Upper lobe of right lung (tissue), 1 donor: Measurements from ENCODE around the gene NGF. TPM values are rescaled to one million over a fixed set of nuclear protein-coding genes. Genes with fewer than 3 reads are reported as not detected.

Experiments used
- ATAC-seq: fragments of 200-7000 bp; cut with Tn5 transposase; one replicate; pipeline ENCODE4 v1.9.1; 2020; ENCODE audit warnings: mild to moderate bottlenecking, moderate library complexity
- DNase-seq: peaks from one replicate; pipeline ENCODE4 v3.0.0-alpha.2; 2020
- H3K27ac ChIP-seq: fragments of 200-600 bp; one replicate; pipeline ENCODE4 v1.8.0; 2022
- H3K27me3 ChIP-seq: fragments of 200-600 bp; one replicate; pipeline ENCODE4 v1.8.0; 2022; ENCODE audit warnings: mild to moderate bottlenecking
- H3K36me3 ChIP-seq: fragments of 200-600 bp; one replicate; pipeline ENCODE4 v1.8.0; 2022
- H3K4me1 ChIP-seq: fragments of 200-600 bp; one replicate; pipeline ENCODE4 v1.8.0; 2022
- H3K4me3 ChIP-seq: fragments of 200-600 bp; one replicate; pipeline ENCODE4 v1.8.0; 2022; ENCODE audit warnings: mild to moderate bottlenecking
- H3K9me3 ChIP-seq: fragments of 200-600 bp; one replicate; pipeline ENCODE4 v1.8.0; 2022
- CTCF ChIP-seq: fragments of 200-600 bp; IDR thresholded peaks from one replicate; pipeline ENCODE4 v1.8.0; 2022; ENCODE audit warnings: antibody characterized with exemption
- intact Hi-C: fragments of 100-400 bp; cut with DNase I; formaldehyde crosslinking; loops from one replicate; pipeline ENCODE4 v1.11.0; 2022
- total RNA-seq: library from RNA; stranded (reverse); fragmentation: NEBNext Ultra II Directional; extraction: Animal tissue kit (Norgen Biotek cat#: 25700); gene quantifications from one replicate; pipeline ENCODE4 v1.2.1, GENCODE V29; 2021
- donor health status: DM: no; HTN: yes; CAD: no; lungs with severe emphysema.

NGF gene
- total RNA-seq, 1 donor from 2014 or later = 1.0 TPM

GRCh38 chr1:115307661-115308060, 30.4 kb downstream of the NGF start:
- DNase-seq (no peak), ATAC-seq (no peak)
- Histone ChIP-seq H3K4me1 (no peaks in the 10 kb centered on the region), H3K4me3 (no peak overlapping the region), H3K27ac (no peak overlapping the region), H3K36me3 (no peaks in the 10 kb centered on the region), H3K9me3 (no peaks in the 10 kb centered on the region), H3K27me3 (no peaks in the 10 kb centered on the region)
- no peak for TF ChIP-seq CTCF
- intact Hi-C loops = no loop called here

GRCh38 chr1:115306146-115306545, 31.9 kb downstream of the NGF start:
- H3K27ac ChIP-seq = no peak overlapping the region
- no peak for TF ChIP-seq CTCF
- no peaks in the 10 kb centered on the region for H3K9me3 ChIP-seq
- H3K27me3 ChIP-seq = no peaks in the 10 kb centered on the region
- no peak for DNase-seq
- no peaks in the 10 kb centered on the region for H3K36me3 ChIP-seq
- H3K4me1 ChIP-seq = no peaks in the 10 kb centered on the region
- intact Hi-C loops = no loop called here
- no peak overlapping the region for H3K4me3 ChIP-seq
- ATAC-seq = no peak

GRCh38 chr1:115303364-115303763, 34.7 kb downstream of the NGF start:
- H3K9me3 ChIP-seq = no peaks in the 10 kb centered on the region
- H3K36me3 ChIP-seq = no peaks in the 10 kb centered on the region
- no peaks in the 10 kb centered on the region for H3K4me1 ChIP-seq
- no peak overlapping the region for H3K4me3 ChIP-seq
- H3K27me3 ChIP-seq = no peaks in the 10 kb centered on the region
- no peak for TF ChIP-seq CTCF
- DNase-seq (no peak), ATAC-seq (no peak)
- no peak overlapping the region for H3K27ac ChIP-seq
- intact Hi-C loops = no loop called here

GRCh38 chr1:115302390-115302961, 35.6 kb downstream of the NGF start:
- no peak for DNase-seq
- no peaks in the 10 kb centered on the region for H3K36me3 ChIP-seq
- no peak for ATAC-seq
- no peaks in the 10 kb centered on the region for H3K4me1 ChIP-seq
- H3K27ac ChIP-seq = no peak overlapping the region
- H3K9me3 ChIP-seq = no peaks in the 10 kb centered on the region
- no peaks in the 10 kb centered on the region for H3K27me3 ChIP-seq
- H3K4me3 ChIP-seq = no peak overlapping the region
- no peak for TF ChIP-seq CTCF
- intact Hi-C loops = no loop called here

GRCh38 chr1:115301438-115302020, 36.5 kb downstream of the NGF start:
- Histone ChIP-seq H3K27ac (no peak overlapping the region), H3K36me3 (no peaks in the 10 kb centered on the region), H3K4me3 (no peak overlapping the region), H3K27me3 (no peaks in the 10 kb centered on the region), H3K9me3 (no peaks in the 10 kb centered on the region), H3K4me1 (no peaks in the 10 kb centered on the region)
- no peak for TF ChIP-seq CTCF
- DNase-seq (no peak), ATAC-seq (no peak)
- intact Hi-C loops = no loop called here
